ENCODE results near the gene DUOXA1. TPM values are rescaled to one million over a fixed set of nuclear protein-coding genes. Genes with fewer than 3 reads are reported as not detected.

The DUOXA1 gene
- total RNA-seq, 1 experiment from 2014 or later: 0.09 TPM

GRCh38 chr15:45166834-45167630 lies 37.4 kb upstream of the DUOXA1 start (continued):
- TF ChIP-seq PREB (CRISPR knock-in tag; IDR thresholded peaks at IDR 0.05; ENCODE audit: borderline replicate concordance) (no peak), EMX1 (CRISPR knock-in tag; IDR thresholded peaks at IDR 0.05) (0 out of 2 replicates have a peak, but pooled peaks have one; percentile 70), FOXP1 (CRISPR knock-in tag; IDR thresholded peaks at IDR 0.05; ENCODE audit: borderline replicate concordance) (no peak), AFF4 (CRISPR knock-in tag; IDR thresholded peaks at IDR 0.05; ENCODE audit: borderline replicate concordance) (no peak), TP53 (CRISPR knock-in tag; IDR thresholded peaks at IDR 0.05) (no peak), AR (CRISPR knock-in tag; IDR thresholded peaks at IDR 0.05) (0 out of 2 replicates have a peak, but pooled peaks have one; percentile 56), GABPB1 (CRISPR knock-in tag; IDR thresholded peaks at IDR 0.05) (no peak), FOXP4 (CRISPR knock-in tag; IDR thresholded peaks at IDR 0.05) (peak; percentile 69; the same call in 1 of the 2 replicates), ZNF219 (CRISPR knock-in tag; IDR thresholded peaks at IDR 0.05; ENCODE audit: borderline replicate concordance) (no peak), ZNF396 (CRISPR knock-in tag; IDR thresholded peaks at IDR 0.05; ENCODE audit: borderline replicate concordance) (no peak), ETV6 (CRISPR knock-in tag; IDR thresholded peaks at IDR 0.05) (peak; percentile 21; the same call in 1 of the 2 replicates), FOXJ3 (CRISPR knock-in tag; IDR thresholded peaks at IDR 0.05; ENCODE audit: borderline replicate concordance) (no peak), CTCF (IDR thresholded peaks at IDR 0.05) (peak; percentile 53), E2F4 (CRISPR knock-in tag; IDR thresholded peaks at IDR 0.05; ENCODE audit: borderline replicate concordance, low read depth) (no peak), E2F1 (CRISPR knock-in tag; IDR thresholded peaks at IDR 0.05) (no peak), NR3C1 (CRISPR knock-in tag; conservative IDR thresholded peaks at IDR 0.05; ENCODE audit: low read depth) (no peak), JAZF1 (CRISPR knock-in tag; IDR thresholded peaks at IDR 0.05) (no peak)
